ENCODE measurements around the gene HARS1. TPM values are rescaled to one million over a fixed set of nuclear protein-coding genes. Genes with fewer than 3 reads are reported as not detected.

Gene HARS1
- total and polyA plus RNA-seq, 4 donors: 43.8 to 54.6 (median 48.4) TPM

DNA sequence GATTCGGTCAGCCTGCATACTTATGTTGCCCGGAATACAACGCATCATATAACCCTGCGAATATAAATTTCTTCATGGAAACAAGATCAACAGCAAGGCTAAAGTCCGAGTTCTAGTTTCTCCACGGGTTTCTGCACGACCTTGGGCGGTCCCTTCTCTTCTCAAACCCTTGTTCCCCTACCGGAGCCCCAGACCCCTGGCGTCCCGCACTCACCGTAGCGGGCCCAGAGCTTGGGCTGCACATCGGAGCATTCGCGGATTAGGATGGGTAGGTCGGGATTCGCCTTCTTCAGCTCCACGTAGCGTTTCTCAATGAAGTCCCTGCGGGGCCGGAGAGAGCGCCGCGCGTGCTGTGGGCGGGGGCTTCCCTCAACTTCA lies 44.1 kb downstream of the HARS1 start:
- WGBS, 2 donors: 0 to 1% methylated on average over 27 of the region's 27 CpGs
- H3K4me3 ChIP-seq: peak overlapping the region; percentile 92
- peaks cover 5 to 41% (median 32%) of the 10 kb centered on the region in 4 donors for H3K36me3 ChIP-seq (ENCODE audit: control insufficient read depth in 4 of 4, insufficient read depth in 4 of 4, low read length in 4 of 4)
- H3K9me3 ChIP-seq (ENCODE audit: control insufficient read depth in 4 of 4, insufficient read depth in 3 of 4, low read length in 3 of 4): no peaks in the 10 kb centered on the region
- peak overlapping the region in 1 of 2 donors; percentile 61 for H3K9ac ChIP-seq (ENCODE audit: insufficient read depth in 1 of 2, low read length in 2 of 2)
- no peak for DNase-seq
- peak; percentile 3 for ATAC-seq (ENCODE audit: insufficient read depth, low FRiP score)
- TF ChIP-seq, protein P1, sequence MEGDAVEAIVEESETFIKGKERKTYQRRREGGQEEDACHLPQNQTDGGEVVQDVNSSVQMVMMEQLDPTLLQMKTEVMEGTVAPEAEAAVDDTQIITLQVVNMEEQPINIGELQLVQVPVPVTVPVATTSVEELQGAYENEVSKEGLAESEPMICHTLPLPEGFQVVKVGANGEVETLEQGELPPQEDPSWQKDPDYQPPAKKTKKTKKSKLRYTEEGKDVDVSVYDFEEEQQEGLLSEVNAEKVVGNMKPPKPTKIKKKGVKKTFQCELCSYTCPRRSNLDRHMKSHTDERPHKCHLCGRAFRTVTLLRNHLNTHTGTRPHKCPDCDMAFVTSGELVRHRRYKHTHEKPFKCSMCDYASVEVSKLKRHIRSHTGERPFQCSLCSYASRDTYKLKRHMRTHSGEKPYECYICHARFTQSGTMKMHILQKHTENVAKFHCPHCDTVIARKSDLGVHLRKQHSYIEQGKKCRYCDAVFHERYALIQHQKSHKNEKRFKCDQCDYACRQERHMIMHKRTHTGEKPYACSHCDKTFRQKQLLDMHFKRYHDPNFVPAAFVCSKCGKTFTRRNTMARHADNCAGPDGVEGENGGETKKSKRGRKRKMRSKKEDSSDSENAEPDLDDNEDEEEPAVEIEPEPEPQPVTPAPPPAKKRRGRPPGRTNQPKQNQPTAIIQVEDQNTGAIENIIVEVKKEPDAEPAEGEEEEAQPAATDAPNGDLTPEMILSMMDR (IDR thresholded peaks at IDR 0.05; ENCODE audit: control extremely low read depth, extremely low read depth): no peak
- peaks cover 0 to 15% (median 5%) of the 10 kb centered on the region in 5 donors for H3K4me1 ChIP-seq (ENCODE audit: control insufficient read depth in 5 of 5, insufficient read depth in 5 of 5, low read length in 5 of 5)
- no peaks in the 10 kb centered on the region for H3K27me3 ChIP-seq (ENCODE audit: control insufficient read depth in 3 of 3, insufficient read depth in 3 of 3, low read length in 2 of 3)
- H3K27ac ChIP-seq (ENCODE audit: low read depth in 1 of 2, low read length in 1 of 2): peak overlapping the region; percentile 88 to 95

DNA sequence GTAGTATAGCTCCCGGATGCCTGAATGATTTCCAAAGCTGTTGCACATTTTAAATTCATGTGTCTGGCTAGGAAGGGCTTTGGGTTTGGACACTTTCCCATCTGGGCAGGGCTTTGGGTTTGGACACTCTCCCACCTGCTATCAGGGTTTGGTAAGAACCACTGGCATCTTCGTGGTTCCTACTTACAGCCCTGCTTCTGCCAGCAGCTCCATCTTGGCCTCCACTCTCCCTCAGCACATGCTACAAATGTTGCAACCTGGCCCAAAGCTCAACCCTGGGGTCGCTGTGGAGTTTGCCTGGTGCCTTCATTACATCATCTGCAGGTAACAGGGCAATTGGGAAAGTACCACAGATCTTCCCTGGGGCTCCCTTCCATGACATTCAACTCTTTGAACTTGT lies 48.5 kb downstream of the HARS1 start:
- no peak overlapping the region for H3K9ac ChIP-seq (ENCODE audit: insufficient read depth in 1 of 2, low read length in 2 of 2)
- H3K36me3 ChIP-seq (ENCODE audit: control insufficient read depth in 4 of 4, insufficient read depth in 4 of 4, low read length in 4 of 4): peaks cover 0 to 26% (median 23%) of the 10 kb centered on the region in 4 donors
- 61 to 66% methylated on average over 3 of the region's 3 CpGs for WGBS, 2 donors
- no peak overlapping the region for H3K27ac ChIP-seq (ENCODE audit: low read depth in 1 of 2, low read length in 1 of 2)
- H3K9me3 ChIP-seq (ENCODE audit: control insufficient read depth in 4 of 4, insufficient read depth in 3 of 4, low read length in 3 of 4): no peaks in the 10 kb centered on the region
- H3K27me3 ChIP-seq (ENCODE audit: control insufficient read depth in 3 of 3, insufficient read depth in 3 of 3, low read length in 2 of 3): no peaks in the 10 kb centered on the region
- TF ChIP-seq, protein P1 (IDR thresholded peaks at IDR 0.05; ENCODE audit: control extremely low read depth, extremely low read depth): no peak
- H3K4me3 ChIP-seq: no peak overlapping the region
- DNase-seq (no peak), ATAC-seq (ENCODE audit: insufficient read depth, low FRiP score) (no peak)
- peaks cover 3 to 20% (median 8%) of the 10 kb centered on the region in 5 donors for H3K4me1 ChIP-seq (ENCODE audit: control insufficient read depth in 5 of 5, insufficient read depth in 5 of 5, low read length in 5 of 5)

DNA sequence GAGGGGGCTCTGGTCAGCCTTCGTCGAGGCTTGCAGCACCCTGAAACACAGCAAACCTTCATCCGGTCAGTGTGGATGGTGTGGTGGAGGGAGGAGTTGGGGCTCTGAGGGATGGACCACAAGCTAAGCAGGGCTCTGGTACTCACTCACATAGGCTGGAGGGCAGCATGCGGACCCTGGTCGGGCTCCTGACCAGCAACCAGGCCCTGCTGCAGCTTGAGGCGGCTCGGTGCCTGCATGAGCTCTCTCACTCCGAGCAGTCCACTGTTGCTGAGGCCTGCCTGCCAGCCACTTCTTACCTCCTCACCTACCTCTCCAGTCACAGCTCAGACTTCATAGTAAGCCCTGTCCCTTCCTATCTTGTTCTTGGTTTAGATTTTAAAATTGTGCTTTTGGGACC lies 49.5 kb downstream of the HARS1 start:
- Histone ChIP-seq H3K36me3 (ENCODE audit: control insufficient read depth in 4 of 4, insufficient read depth in 4 of 4, low read length in 4 of 4) (peaks cover 0 to 26% (median 23%) of the 10 kb centered on the region in 4 donors), H3K9me3 (ENCODE audit: control insufficient read depth in 4 of 4, insufficient read depth in 3 of 4, low read length in 3 of 4) (no peaks in the 10 kb centered on the region), H3K27me3 (ENCODE audit: control insufficient read depth in 3 of 3, insufficient read depth in 3 of 3, low read length in 2 of 3) (no peaks in the 10 kb centered on the region), H3K4me3 (no peak overlapping the region), H3K9ac (ENCODE audit: insufficient read depth in 1 of 2, low read length in 2 of 2) (no peak overlapping the region), H3K27ac (ENCODE audit: low read depth in 1 of 2, low read length in 1 of 2) (no peak overlapping the region), H3K4me1 (ENCODE audit: control insufficient read depth in 5 of 5, insufficient read depth in 5 of 5, low read length in 5 of 5) (peaks cover 2 to 17% (median 8%) of the 10 kb centered on the region in 5 donors)
- TF ChIP-seq, protein P1 (IDR thresholded peaks at IDR 0.05; ENCODE audit: control extremely low read depth, extremely low read depth): no peak
- ATAC-seq (ENCODE audit: insufficient read depth, low FRiP score): no peak
- no peak for DNase-seq
- WGBS, 2 donors: 92 to 95% methylated on average over 8 of the region's 8 CpGs
